ENCODE results near the gene RRP15.

Gene RRP15

DNA sequence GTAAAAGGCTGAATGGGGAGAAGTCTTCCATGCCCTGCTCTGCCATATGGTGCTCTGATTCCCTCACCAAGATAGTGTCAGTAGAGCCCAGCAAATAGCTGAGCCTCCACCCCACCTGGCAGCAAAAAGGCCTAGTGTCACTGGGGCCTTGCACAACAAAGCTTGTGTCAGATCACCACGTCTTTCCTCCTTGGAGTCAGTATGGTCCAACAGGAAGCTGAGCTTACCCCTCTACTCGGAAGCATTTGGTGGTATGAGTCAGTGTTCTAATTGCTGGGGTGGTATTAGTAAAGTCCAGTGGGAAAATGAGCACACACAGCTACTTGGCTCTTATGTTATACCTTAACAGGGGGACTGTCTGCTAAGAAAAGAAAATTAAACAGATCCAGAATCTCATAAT is 18.7 kb upstream of the RRP15 start:
- no peak overlapping the region for H4K12ac ChIP-seq (ENCODE audit: low read depth, low read length)
- no peak overlapping the region for H3K4ac ChIP-seq (ENCODE audit: low read depth, low read length)
- no peak overlapping the region for H3K23ac ChIP-seq (ENCODE audit: low read length)
- no peak overlapping the region for H3K27ac ChIP-seq (ENCODE audit: low read depth, low read length)
- no peak overlapping the region for H3K4me3 ChIP-seq (ENCODE audit: low read depth, low read length)
- H2AK5ac ChIP-seq (ENCODE audit: low read length) = no peak overlapping the region
- no CpG with 5 or more reads among the region's 2 CpGs for WGBS (ENCODE audit: extremely low coverage, insufficient coverage, insufficient read length)
- no peak overlapping the region for H2BK5ac ChIP-seq (ENCODE audit: low read depth, low read length, poor library complexity)
- H3K9ac ChIP-seq (ENCODE audit: low read length) = no peak overlapping the region
- DNase-seq = no peak
- no peaks in the 10 kb centered on the region for H3K4me1 ChIP-seq (ENCODE audit: control insufficient read depth in 1 of 2, insufficient read depth in 2 of 2, low read length in 2 of 2)
- no peaks in the 10 kb centered on the region for H3K79me2 ChIP-seq (ENCODE audit: control insufficient read depth, insufficient read depth, low read length, poor library complexity)
- no peak overlapping the region for H2BK120ac ChIP-seq (ENCODE audit: insufficient read depth, low read length, poor library complexity)
- no peaks in the 10 kb centered on the region for H3K27me3 ChIP-seq (ENCODE audit: insufficient read depth, low read length)
- H2AFZ ChIP-seq (ENCODE audit: insufficient read depth, low read length, poor library complexity) = no peak overlapping the region
- H3K4me2 ChIP-seq (ENCODE audit: low read length) = no peak overlapping the region
- no peak overlapping the region for H3K14ac ChIP-seq (ENCODE audit: low read length)
- no peak overlapping the region for H4K91ac ChIP-seq (ENCODE audit: low read depth, low read length)
- no peaks in the 10 kb centered on the region for H3K79me1 ChIP-seq (ENCODE audit: low read length)
- no peak overlapping the region for H3K18ac ChIP-seq (ENCODE audit: low read length)
- H2BK12ac ChIP-seq (ENCODE audit: low read length) = no peak overlapping the region
- H4K8ac ChIP-seq (ENCODE audit: low read depth, low read length) = no peak overlapping the region
- no peaks in the 10 kb centered on the region for H3K36me3 ChIP-seq (ENCODE audit: control insufficient read depth in 1 of 2, insufficient read depth in 2 of 2, low read length in 2 of 2)
- no peaks in the 10 kb centered on the region for H3K9me3 ChIP-seq (ENCODE audit: insufficient read depth, low read depth, low read length)

DNA sequence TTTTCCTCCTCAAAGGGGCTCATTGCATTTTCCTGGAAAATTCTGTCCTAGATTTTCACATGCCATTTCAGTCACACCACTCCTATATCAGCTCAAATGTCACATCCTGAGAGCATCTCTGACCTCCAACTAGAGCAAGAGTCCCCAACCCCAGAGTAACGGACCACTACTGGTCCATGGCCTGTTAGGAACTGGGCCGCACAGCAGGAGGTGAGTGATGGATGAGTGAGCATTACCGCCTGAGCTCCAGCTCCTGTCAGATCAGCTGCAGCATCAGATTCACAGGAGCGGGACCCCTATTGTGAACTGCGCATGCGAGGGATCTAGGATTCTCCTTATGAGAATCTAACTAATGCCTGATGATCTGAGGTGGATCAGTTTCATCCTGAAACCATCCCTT is 12.7 kb upstream of the RRP15 start:
- Histone ChIP-seq H2AFZ (ENCODE audit: insufficient read depth, low read length, poor library complexity) (no peak overlapping the region), H4K8ac (ENCODE audit: low read depth, low read length) (no peak overlapping the region), H3K23ac (ENCODE audit: low read length) (no peak overlapping the region), H3K14ac (ENCODE audit: low read length) (no peak overlapping the region), H3K4ac (ENCODE audit: low read depth, low read length) (no peak overlapping the region), H2BK12ac (ENCODE audit: low read length) (no peak overlapping the region), H4K12ac (ENCODE audit: low read depth, low read length) (no peak overlapping the region), H3K27me3 (ENCODE audit: insufficient read depth, low read length) (no peaks in the 10 kb centered on the region), H2BK120ac (ENCODE audit: insufficient read depth, low read length, poor library complexity) (no peak overlapping the region), H3K27ac (ENCODE audit: low read depth, low read length) (no peak overlapping the region), H3K9me3 (ENCODE audit: insufficient read depth, low read depth, low read length) (no peaks in the 10 kb centered on the region), H3K18ac (ENCODE audit: low read length) (no peak overlapping the region), H2AK5ac (ENCODE audit: low read length) (no peak overlapping the region), H3K79me1 (ENCODE audit: low read length) (no peaks in the 10 kb centered on the region), H2BK5ac (ENCODE audit: low read depth, low read length, poor library complexity) (no peak overlapping the region), H4K91ac (ENCODE audit: low read depth, low read length) (no peak overlapping the region), H3K4me2 (ENCODE audit: low read length) (no peak overlapping the region), H3K4me3 (ENCODE audit: low read depth, low read length) (no peak overlapping the region), H3K4me1 (ENCODE audit: control insufficient read depth in 1 of 2, insufficient read depth in 2 of 2, low read length in 2 of 2) (no peaks in the 10 kb centered on the region), H3K79me2 (ENCODE audit: control insufficient read depth, insufficient read depth, low read length, poor library complexity) (no peaks in the 10 kb centered on the region), H3K9ac (ENCODE audit: low read length) (no peak overlapping the region), H3K36me3 (ENCODE audit: control insufficient read depth in 1 of 2, insufficient read depth in 2 of 2, low read length in 2 of 2) (no peaks in the 10 kb centered on the region)
- no peak for DNase-seq
- WGBS (ENCODE audit: extremely low coverage, insufficient coverage, insufficient read length) = no CpG with 5 or more reads among the region's 6 CpGs

DNA sequence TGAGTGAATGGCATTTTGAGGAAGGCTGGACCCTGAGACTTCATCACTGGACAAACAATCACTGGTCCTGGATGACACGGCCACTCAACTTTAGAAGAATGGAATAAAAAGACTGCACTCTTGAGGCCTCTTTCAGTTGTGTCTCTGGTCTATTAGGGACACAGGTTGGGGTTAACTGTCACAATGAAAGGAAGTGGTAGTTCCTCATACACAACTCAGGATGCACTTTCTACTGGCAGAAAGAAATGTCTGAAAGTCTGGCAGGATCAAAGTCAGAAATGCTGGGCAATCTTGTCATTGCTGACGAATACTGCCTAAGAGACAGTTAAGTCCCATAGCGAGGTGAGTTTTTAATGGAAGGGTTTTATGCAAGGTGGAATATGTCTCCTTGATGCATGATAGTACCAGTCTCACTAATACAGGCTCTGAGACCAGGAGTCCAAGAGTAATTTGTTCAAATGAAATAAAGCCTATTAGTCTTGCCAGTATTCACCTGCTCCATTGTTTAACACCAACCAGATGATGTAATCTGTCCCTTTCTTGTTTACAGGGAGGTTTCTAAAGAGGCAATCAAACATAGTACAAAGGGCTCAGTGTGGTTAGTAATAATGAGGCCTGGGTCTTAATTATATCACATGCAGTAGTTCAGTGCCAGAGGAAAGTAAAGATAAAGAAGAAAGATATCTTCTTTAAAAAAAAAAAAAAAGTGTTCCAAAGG is 11.2 kb upstream of the RRP15 start:
- no peak overlapping the region for H3K9ac ChIP-seq (ENCODE audit: low read length)
- no peak overlapping the region for H2BK5ac ChIP-seq (ENCODE audit: low read depth, low read length, poor library complexity)
- H3K4me2 ChIP-seq (ENCODE audit: low read length) = no peak overlapping the region
- no peaks in the 10 kb centered on the region for H3K36me3 ChIP-seq (ENCODE audit: control insufficient read depth in 1 of 2, insufficient read depth in 2 of 2, low read length in 2 of 2)
- H4K91ac ChIP-seq (ENCODE audit: low read depth, low read length) = no peak overlapping the region
- no peak overlapping the region for H4K8ac ChIP-seq (ENCODE audit: low read depth, low read length)
- no CpG with 5 or more reads among the region's 3 CpGs for WGBS (ENCODE audit: extremely low coverage, insufficient coverage, insufficient read length)
- H2AFZ ChIP-seq (ENCODE audit: insufficient read depth, low read length, poor library complexity) = no peak overlapping the region
- no peak overlapping the region for H2AK5ac ChIP-seq (ENCODE audit: low read length)
- no peaks in the 10 kb centered on the region for H3K27me3 ChIP-seq (ENCODE audit: insufficient read depth, low read length)
- no peaks in the 10 kb centered on the region for H3K4me1 ChIP-seq (ENCODE audit: control insufficient read depth in 1 of 2, insufficient read depth in 2 of 2, low read length in 2 of 2)
- H3K79me2 ChIP-seq (ENCODE audit: control insufficient read depth, insufficient read depth, low read length, poor library complexity) = no peaks in the 10 kb centered on the region
- DNase-seq = no peak
- H3K9me3 ChIP-seq (ENCODE audit: insufficient read depth, low read depth, low read length) = no peaks in the 10 kb centered on the region
- H2BK120ac ChIP-seq (ENCODE audit: insufficient read depth, low read length, poor library complexity) = no peak overlapping the region
- H3K79me1 ChIP-seq (ENCODE audit: low read length) = no peaks in the 10 kb centered on the region
- H3K4me3 ChIP-seq (ENCODE audit: low read depth, low read length) = no peak overlapping the region
- H3K4ac ChIP-seq (ENCODE audit: low read depth, low read length) = no peak overlapping the region
- H3K23ac ChIP-seq (ENCODE audit: low read length) = no peak overlapping the region
- H3K14ac ChIP-seq (ENCODE audit: low read length) = no peak overlapping the region
- H4K12ac ChIP-seq (ENCODE audit: low read depth, low read length) = no peak overlapping the region
- H2BK12ac ChIP-seq (ENCODE audit: low read length) = no peak overlapping the region
- no peak overlapping the region for H3K27ac ChIP-seq (ENCODE audit: low read depth, low read length)
- H3K18ac ChIP-seq (ENCODE audit: low read length) = no peak overlapping the region

DNA sequence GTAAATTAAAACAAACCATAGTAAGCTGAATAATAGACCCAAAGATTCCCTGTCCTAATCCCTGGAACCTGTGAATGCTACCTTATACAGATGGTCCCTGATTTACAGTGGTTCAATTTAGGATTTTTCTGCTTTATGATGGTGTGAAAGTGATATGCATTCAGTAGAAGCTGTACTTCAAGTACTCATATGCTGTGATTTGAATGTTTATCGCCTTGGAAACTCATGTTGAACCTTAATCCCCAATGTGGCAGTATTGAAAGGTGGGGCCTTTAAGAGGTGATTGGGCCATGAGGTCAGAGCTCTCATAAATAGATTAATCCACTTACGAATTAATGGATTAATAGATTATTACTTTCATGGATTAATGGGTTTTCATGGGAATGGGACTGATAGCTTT is 10.6 kb upstream of the RRP15 start:
- no peak overlapping the region for H2BK12ac ChIP-seq (ENCODE audit: low read length)
- no peaks in the 10 kb centered on the region for H3K9me3 ChIP-seq (ENCODE audit: insufficient read depth, low read depth, low read length)
- H3K18ac ChIP-seq (ENCODE audit: low read length) = no peak overlapping the region
- no peaks in the 10 kb centered on the region for H3K4me1 ChIP-seq (ENCODE audit: control insufficient read depth in 1 of 2, insufficient read depth in 2 of 2, low read length in 2 of 2)
- no peaks in the 10 kb centered on the region for H3K27me3 ChIP-seq (ENCODE audit: insufficient read depth, low read length)
- no peak overlapping the region for H4K8ac ChIP-seq (ENCODE audit: low read depth, low read length)
- H2AK5ac ChIP-seq (ENCODE audit: low read length) = no peak overlapping the region
- WGBS (ENCODE audit: extremely low coverage, insufficient coverage, insufficient read length) = no CpG with 5 or more reads among the region's 2 CpGs
- H3K36me3 ChIP-seq (ENCODE audit: control insufficient read depth in 1 of 2, insufficient read depth in 2 of 2, low read length in 2 of 2) = no peaks in the 10 kb centered on the region
- DNase-seq = no peak
- no peak overlapping the region for H3K23ac ChIP-seq (ENCODE audit: low read length)
- H3K14ac ChIP-seq (ENCODE audit: low read length) = no peak overlapping the region
- H4K91ac ChIP-seq (ENCODE audit: low read depth, low read length) = no peak overlapping the region
- no peak overlapping the region for H3K4me3 ChIP-seq (ENCODE audit: low read depth, low read length)
- no peak overlapping the region for H3K4me2 ChIP-seq (ENCODE audit: low read length)
- no peak overlapping the region for H2BK5ac ChIP-seq (ENCODE audit: low read depth, low read length, poor library complexity)
- no peaks in the 10 kb centered on the region for H3K79me2 ChIP-seq (ENCODE audit: control insufficient read depth, insufficient read depth, low read length, poor library complexity)
- no peak overlapping the region for H2AFZ ChIP-seq (ENCODE audit: insufficient read depth, low read length, poor library complexity)
- H3K79me1 ChIP-seq (ENCODE audit: low read length) = no peaks in the 10 kb centered on the region
- H3K4ac ChIP-seq (ENCODE audit: low read depth, low read length) = no peak overlapping the region
- no peak overlapping the region for H3K9ac ChIP-seq (ENCODE audit: low read length)
- no peak overlapping the region for H2BK120ac ChIP-seq (ENCODE audit: insufficient read depth, low read length, poor library complexity)
- H4K12ac ChIP-seq (ENCODE audit: low read depth, low read length) = no peak overlapping the region
- H3K27ac ChIP-seq (ENCODE audit: low read depth, low read length) = no peak overlapping the region

All from trophoblast cell (in vitro differentiated cells and primary cell).